H9 (cell line): ENCODE results near the gene ATAT1. TPM values are rescaled to one million over a fixed set of nuclear protein-coding genes. Genes with fewer than 3 reads are reported as not detected.

Experiments
- DNase-seq: peaks from one replicate; pipeline ENCODE4 v3.0.0-alpha.2; 2017
- H2AFZ ChIP-seq: one replicate; pipeline ENCODE4 v1.6.1; 2013; ENCODE audit warnings: mild to moderate bottlenecking, low read length, control low read depth, moderate library complexity
- H2AK5ac ChIP-seq: 2 replicates; pipeline ENCODE4 v1.6.1; 2013; ENCODE audit warnings: low read length, control low read depth, mixed read lengths; ENCODE audit not compliant: insufficient read length
- H2BK120ac ChIP-seq: one replicate; pipeline ENCODE4 v1.6.1; 2013; ENCODE audit warnings: low read depth, mild to moderate bottlenecking, low read length, control low read depth, inconsistent platforms; ENCODE audit not compliant: poor library complexity, severe bottlenecking
- H2BK12ac ChIP-seq: 2 replicates; pipeline ENCODE4 v1.6.1; 2013; ENCODE audit warnings: low read length, control low read depth, mixed read lengths, low read depth; ENCODE audit not compliant: insufficient read length
- H2BK15ac ChIP-seq: 2 replicates; pipeline ENCODE4 v1.6.1; 2013; ENCODE audit warnings: low read depth, low read length, control low read depth
- H2BK20ac ChIP-seq: one replicate; pipeline ENCODE4 v1.6.1; 2013; ENCODE audit warnings: low read depth, mild to moderate bottlenecking, low read length, control low read depth, inconsistent platforms; ENCODE audit not compliant: poor library complexity, severe bottlenecking
- H2BK5ac ChIP-seq: 2 replicates; pipeline ENCODE4 v1.6.1; 2013; ENCODE audit warnings: low read length, control low read depth, mixed read lengths; ENCODE audit not compliant: insufficient read length
- H3K14ac ChIP-seq: 2 replicates; pipeline ENCODE4 v1.6.1; 2013; ENCODE audit warnings: low read length, control low read depth; ENCODE audit not compliant: insufficient read depth
- H3K18ac ChIP-seq: 2 replicates; pipeline ENCODE4 v1.6.1; 2013; ENCODE audit warnings: low read depth, mild to moderate bottlenecking, mixed read lengths, low read length, control low read depth; ENCODE audit not compliant: insufficient read length
- H3K23ac ChIP-seq: 2 replicates; pipeline ENCODE4 v1.6.1; 2013; ENCODE audit warnings: low read length, control low read depth, mixed read lengths, low read depth; ENCODE audit not compliant: insufficient read length
- H3K23me2 ChIP-seq: 2 replicates; pipeline ENCODE4 v1.6.1; 2013; ENCODE audit warnings: low read depth, mild to moderate bottlenecking, mixed read lengths, low read length, control low read depth; ENCODE audit not compliant: insufficient read length, poor library complexity, severe bottlenecking
- H3K27ac ChIP-seq: 2 replicates; pipeline ENCODE4 v1.5.1; 2013; ENCODE audit warnings: low read length, control low read depth, mixed read lengths, low read depth; ENCODE audit not compliant: insufficient read length
- H3K27me3 ChIP-seq: 2 replicates; pipeline ENCODE4 v1.6.1; 2013; ENCODE audit warnings: low read length, control low read depth, inconsistent platforms; ENCODE audit not compliant: insufficient read depth
- H3K4ac ChIP-seq: 2 replicates; pipeline ENCODE4 v1.6.1; 2013; ENCODE audit warnings: low read depth, mild to moderate bottlenecking, control low read depth, inconsistent platforms, low read length, moderate library complexity
- H3K4me1 ChIP-seq: 2 replicates; pipeline ENCODE4 v1.6.1; 2013; ENCODE audit warnings: low read length, control low read depth, inconsistent platforms; ENCODE audit not compliant: insufficient read depth
- H3K4me2 ChIP-seq: 2 replicates; pipeline ENCODE4 v1.6.1; 2013; ENCODE audit warnings: low read length, control low read depth, mixed read lengths; ENCODE audit not compliant: insufficient read length, insufficient read depth
- H3K56ac ChIP-seq: 2 replicates; pipeline ENCODE4 v1.6.1; 2013; ENCODE audit warnings: low read depth, mild to moderate bottlenecking, mixed read lengths, low read length, control low read depth; ENCODE audit not compliant: insufficient read length
- H3K79me1 ChIP-seq: 2 replicates; pipeline ENCODE4 v1.6.1; 2013; ENCODE audit warnings: low read depth, mild to moderate bottlenecking, moderate library complexity, low read length, control low read depth, inconsistent platforms; ENCODE audit not compliant: insufficient read depth, poor library complexity, severe bottlenecking
- H3K79me2 ChIP-seq: 2 replicates; pipeline ENCODE4 v1.6.1; 2013; ENCODE audit warnings: low read length, control low read depth, inconsistent platforms; ENCODE audit not compliant: insufficient read depth
- H3K9ac ChIP-seq: 2 replicates; pipeline ENCODE4 v1.6.1; 2013; ENCODE audit warnings: low read length, control low read depth, mixed read lengths; ENCODE audit not compliant: insufficient read length; ENCODE audit errors: extremely low read depth
- H3K9me3 ChIP-seq: one replicate; pipeline ENCODE4 v1.6.1; 2013; ENCODE audit warnings: low read depth, low read length, inconsistent platforms; ENCODE audit not compliant: control insufficient read depth
- H3T11ph ChIP-seq: one replicate; pipeline ENCODE4 v1.6.1; 2013; ENCODE audit warnings: mild to moderate bottlenecking, low read length, control low read depth, inconsistent platforms
- H4K20me1 ChIP-seq: one replicate; pipeline ENCODE4 v1.6.1; 2013; ENCODE audit not compliant: control insufficient read depth, insufficient read length, insufficient read depth
- H4K5ac ChIP-seq: 2 replicates; pipeline ENCODE4 v1.6.1; 2013; ENCODE audit warnings: low read depth, mild to moderate bottlenecking, mixed read lengths, low read length, control low read depth; ENCODE audit not compliant: insufficient read length
- H4K8ac ChIP-seq: replicated peaks from 2 replicates; pipeline ENCODE4 v1.6.1; 2013; ENCODE audit warnings: low read length, control low read depth, mixed read lengths, low read depth; ENCODE audit not compliant: insufficient read length
- H4K91ac ChIP-seq: 2 replicates; pipeline ENCODE4 v1.6.1; 2013; ENCODE audit warnings: low read depth, mild to moderate bottlenecking, moderate library complexity, mixed read lengths, low read length, control low read depth; ENCODE audit not compliant: insufficient read length
- H3K27ac Mint-ChIP-seq, 3 experiments: 2 replicates in 2 of 3; 3 replicates in 1 of 3; pipeline ENCODE4 v1.8.0; 2020 to 2021; ENCODE audit warnings: mixed read lengths in 3 of 3, mild to moderate bottlenecking in 1 of 3, moderate library complexity in 1 of 3
- H3K27me3 Mint-ChIP-seq: 2 replicates; pipeline ENCODE4 v1.8.0; 2021; ENCODE audit warnings: low read depth, mild to moderate bottlenecking, moderate library complexity, mixed read lengths
- H3K36me3 Mint-ChIP-seq, 3 experiments: 2 replicates in 2 of 3; 3 replicates in 1 of 3; pipeline ENCODE4 v1.8.0; 2020 to 2021; ENCODE audit warnings: low read depth in 3 of 3, mixed read lengths in 3 of 3; ENCODE audit not compliant: insufficient read depth in 1 of 3
- H3K4me1 Mint-ChIP-seq, 2 experiments: 2 replicates each; pipeline ENCODE4 v1.8.0; 2020; ENCODE audit warnings: mixed read lengths in 2 of 2
- H3K4me3 Mint-ChIP-seq, 2 experiments: 2 replicates in 1 of 2; 3 replicates in 1 of 2; pipeline ENCODE4 v1.8.0; 2020 to 2021; ENCODE audit warnings: mild to moderate bottlenecking in 2 of 2, mixed read lengths in 2 of 2, moderate library complexity in 1 of 2
- H3K9me3 Mint-ChIP-seq, 2 experiments: 2 replicates in 1 of 2; 3 replicates in 1 of 2; pipeline ENCODE4 v1.8.0; 2020; ENCODE audit warnings: mild to moderate bottlenecking in 2 of 2, mixed read lengths in 2 of 2, moderate library complexity in 1 of 2
- CTCF ChIP-seq: fragments of 200-600 bp; sonication (generic); conservative IDR thresholded peaks from 3 replicates; pipeline ENCODE4 v1.8.0; 2021; ENCODE audit warnings: antibody characterized with exemption, mild to moderate bottlenecking
- WGBS: extraction: QIAGEN DNeasy Blood & Tissue Kit; methylation state at CpG from one replicate; pipeline ENCODE4 v1.1.7; 2013; ENCODE audit warnings: missing lambda C conversion rate, low lambda C conversion rate, mixed read lengths; ENCODE audit not compliant: insufficient read length; ENCODE audit errors: extremely low coverage; 5-methylcytosine and 5-hydroxymethylcytosine counted together
- total RNA-seq: library from RNA; stranded (reverse); gene quantifications from 2 replicates; pipeline ENCODE4 v1.2.1, GENCODE V29; 2021

ATAT1 gene
- total RNA-seq, 1 experiment from 2014 or later, result 20.1 TPM

GRCh38 chr6:30688569-30688968 is 61.9 kb downstream of the ATAT1 start:
- no peaks in the 10 kb centered on the region for H4K20me1 ChIP-seq
- H4K8ac ChIP-seq, result no peak overlapping the region
- H3K4me1 ChIP-seq, result peaks cover 4% of the 10 kb centered on the region; the same call in 1 of the 2 replicates
- H3K27me3 ChIP-seq, result no peaks in the 10 kb centered on the region
- H2BK5ac ChIP-seq, result no peak overlapping the region
- H2BK20ac ChIP-seq, result no peak overlapping the region
- peaks cover 2% of the 10 kb centered on the region; the same call in 1 of the 2 replicates for H3K79me2 ChIP-seq
- Mint-ChIP-seq H3K27ac (peak overlapping the region in 2 of 3 experiments; percentile 9 to 91; a peak in 2 of 7 replicates), H3K27me3 (peaks cover 3% of the 10 kb centered on the region; the same call in 1 of the 2 replicates), H3K4me3 (peak overlapping the region in 1 of 2 experiments; percentile 88; a peak in 4 of 5 replicates), H3K36me3 (peaks cover 4 to 22% (median 15%) of the 10 kb centered on the region in 3 experiments; a peak in 5 of 7 replicates), H3K9me3 (no peaks in the 10 kb centered on the region), H3K4me1 (peaks cover 56 to 61% of the 10 kb centered on the region in 2 experiments)
- H3K4me2 ChIP-seq, result no peak overlapping the region
- H3K9me3 ChIP-seq, result no peaks in the 10 kb centered on the region
- no peak for TF ChIP-seq CTCF
- H3T11ph ChIP-seq, result no peak overlapping the region
- H3K9ac ChIP-seq, result no peak overlapping the region
- no CpG with 5 or more reads among the region's 9 CpGs for WGBS
- H4K91ac ChIP-seq, result no peak overlapping the region
- H4K5ac ChIP-seq, result no peak overlapping the region
- no peak for DNase-seq
- H3K18ac ChIP-seq, result no peak overlapping the region
- H2AK5ac ChIP-seq, result no peak overlapping the region
- no peak overlapping the region for H2AFZ ChIP-seq
- H3K27ac ChIP-seq, result no peak overlapping the region
- H3K14ac ChIP-seq, result no peak overlapping the region
- H3K23me2 ChIP-seq, result peaks cover 29% of the 10 kb centered on the region
- no peaks in the 10 kb centered on the region for H3K79me1 ChIP-seq
- H3K56ac ChIP-seq, result no peak overlapping the region
- H2BK15ac ChIP-seq, result no peak overlapping the region
- no peak overlapping the region for H3K4ac ChIP-seq
- H2BK12ac ChIP-seq, result no peak overlapping the region
- no peak overlapping the region for H3K23ac ChIP-seq
- H2BK120ac ChIP-seq, result no peak overlapping the region
